ENCODE measurements around the gene TSEN34.
"Not testable (repeated sequence)": the region's sequence is repeated elsewhere in the genome, so short reads cannot be mapped to it uniquely, and the experiment has no call there.

Gene TSEN34

DNA sequence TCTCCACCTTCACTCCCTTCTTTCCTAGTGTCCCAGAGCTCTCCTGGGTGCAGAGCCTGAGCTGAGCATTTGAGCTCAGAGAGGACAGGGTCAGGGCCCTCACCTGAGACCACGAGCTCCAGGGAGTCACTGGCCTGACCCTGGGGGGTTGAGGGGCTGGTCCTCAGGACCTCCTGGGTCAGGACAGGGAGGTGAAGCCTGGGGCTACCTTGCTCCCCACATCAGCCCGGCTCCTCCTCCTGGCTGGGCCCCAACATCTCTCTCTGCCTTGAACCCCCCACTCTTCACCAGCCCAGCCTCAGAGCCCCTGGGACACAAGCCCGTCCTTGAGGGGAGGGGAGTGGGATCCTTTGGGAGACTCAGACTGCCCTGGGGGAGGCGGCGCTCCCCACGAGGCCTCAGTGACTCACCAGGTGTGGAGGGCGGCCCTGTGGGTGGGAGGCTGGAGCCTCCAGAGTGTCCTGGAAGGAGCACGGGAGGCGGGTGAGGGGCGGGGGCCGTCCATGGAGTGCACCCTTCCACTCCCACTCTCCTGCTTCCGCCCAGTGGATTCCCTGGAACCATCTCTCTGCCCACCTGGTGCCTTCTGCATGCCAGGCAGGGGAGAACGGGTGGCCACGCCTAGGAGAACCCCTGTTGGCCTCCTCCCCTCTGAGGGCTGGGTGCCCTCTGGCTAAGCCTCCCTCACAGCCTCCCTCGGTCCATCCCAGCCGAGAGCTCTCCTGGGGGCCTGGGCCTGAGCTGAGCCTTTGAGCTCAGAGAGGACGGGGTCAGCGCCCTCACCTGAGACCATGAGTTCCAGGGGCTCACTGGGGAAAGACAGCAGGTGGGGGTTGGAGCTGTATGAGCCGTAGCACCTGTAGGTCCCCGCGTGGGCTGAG, 48.6 kb downstream of the TSEN34 start:
- DNase-seq (ENCODE audit: low read depth) = not testable (repeated sequence)

DNA sequence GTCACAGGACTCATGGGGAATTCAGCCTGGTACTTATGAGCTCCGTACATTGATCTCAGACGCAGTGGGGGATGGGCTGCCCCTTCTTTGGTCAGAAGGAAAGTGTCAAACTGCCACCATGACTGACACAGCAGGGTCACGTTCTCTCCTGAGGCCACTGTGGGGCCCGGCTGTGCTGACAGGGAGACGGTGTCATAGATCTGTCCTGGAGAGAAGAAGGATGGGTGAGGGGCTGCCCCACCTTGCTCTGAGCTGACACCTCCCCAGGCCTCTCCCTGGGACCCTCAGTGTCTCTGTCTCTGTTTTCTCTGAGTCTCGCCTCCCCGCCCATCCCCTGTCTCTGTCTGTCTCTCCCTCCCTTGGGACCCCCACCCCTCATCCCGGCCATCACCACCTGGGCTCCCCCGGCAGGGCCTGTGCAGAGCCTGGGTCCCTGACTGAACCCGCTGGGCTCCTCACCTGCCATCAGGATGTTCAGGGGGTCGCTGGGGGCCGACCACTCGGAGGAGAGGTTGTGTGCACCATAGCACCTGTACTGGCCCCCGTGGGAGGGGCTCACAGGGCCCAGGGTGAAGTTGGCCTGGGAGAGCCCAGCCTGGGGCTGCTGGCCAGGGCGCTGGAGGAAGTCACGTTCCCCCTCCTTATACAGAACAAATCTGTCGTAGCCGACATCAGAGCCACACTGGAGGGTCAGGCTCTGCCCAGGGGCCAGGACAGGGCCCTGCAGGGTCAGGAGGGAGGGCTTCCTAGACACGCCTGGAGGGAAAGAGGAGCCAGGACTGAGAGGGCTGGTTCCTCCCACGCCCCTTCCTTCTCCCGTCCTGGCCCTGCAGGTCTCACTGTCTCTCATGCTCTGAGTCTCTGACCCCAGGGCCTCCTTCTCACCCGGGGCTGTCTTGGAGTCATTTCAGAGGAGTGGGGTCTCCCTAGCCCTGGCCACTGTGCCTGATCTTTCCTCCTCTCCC, 49.5 kb downstream of the TSEN34 start:
- not testable (repeated sequence) for DNase-seq (ENCODE audit: low read depth)

- not testable (repeated sequence) for DNase-seq (ENCODE audit: low read depth)
Observed at GRCh38 chr19:54242234-54242633, 51.1 kb downstream of the TSEN34 start.

- not testable (repeated sequence) for DNase-seq (ENCODE audit: low read depth)
Observed at GRCh38 chr19:54242646-54243045, 51.5 kb downstream of the TSEN34 start, which contains the start of gene LILRA6. Gene LILRA6 (minus strand): TSS chr19:54242790.

- DNase-seq (ENCODE audit: low read depth) = not testable (repeated sequence)
Observed at GRCh38 chr19:54243809-54244208, 52.7 kb downstream of the TSEN34 start.
